WI38 (cell line): ENCODE data around the gene LYSMD1.

Experiments
- H3K4me3 ChIP-seq: 2 replicates; pipeline ENCODE4 v1.5.1; 2011; ENCODE audit warnings: low read depth, mild to moderate bottlenecking, control low read depth, low read length
- TF ChIP-seq, protein P1 (sequence below): IDR thresholded peaks from 2 replicates; pipeline ENCODE4 v1.5.1; 2012; ENCODE audit warnings: low read depth, mild to moderate bottlenecking, control low read depth, low read length

The LYSMD1 gene

DNA sequence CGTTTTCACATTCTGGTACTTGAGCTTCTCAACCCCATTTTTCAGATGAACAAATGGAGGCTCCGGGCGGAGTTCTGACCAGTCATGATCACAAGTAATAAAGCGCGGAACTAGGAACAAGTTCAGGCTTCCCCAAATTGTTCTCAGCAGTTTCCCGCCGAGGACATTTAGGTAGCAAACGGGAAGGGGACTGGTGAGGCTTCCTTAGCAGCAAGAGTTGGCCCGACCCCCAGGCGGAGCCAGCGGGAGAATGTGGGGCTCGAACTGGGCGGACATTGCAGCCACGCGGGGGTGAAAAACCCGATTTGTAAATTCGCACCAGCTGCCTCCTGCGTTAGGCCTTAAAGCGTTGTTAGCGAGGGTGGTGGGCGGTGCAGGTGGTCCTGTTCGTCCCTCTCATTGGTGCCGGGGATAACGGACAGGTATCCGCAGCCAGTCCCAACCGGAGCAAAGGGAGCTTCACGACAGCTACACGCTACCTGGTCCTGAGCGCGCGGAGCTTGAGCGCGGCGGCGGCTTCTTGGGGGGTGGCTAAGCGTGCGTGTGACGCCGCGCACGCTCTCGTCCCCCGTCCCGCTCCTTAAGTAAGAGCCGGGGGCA, 34.6 kb downstream of the LYSMD1 start:
- H3K4me3 ChIP-seq = no peak overlapping the region
- TF ChIP-seq, protein P1, sequence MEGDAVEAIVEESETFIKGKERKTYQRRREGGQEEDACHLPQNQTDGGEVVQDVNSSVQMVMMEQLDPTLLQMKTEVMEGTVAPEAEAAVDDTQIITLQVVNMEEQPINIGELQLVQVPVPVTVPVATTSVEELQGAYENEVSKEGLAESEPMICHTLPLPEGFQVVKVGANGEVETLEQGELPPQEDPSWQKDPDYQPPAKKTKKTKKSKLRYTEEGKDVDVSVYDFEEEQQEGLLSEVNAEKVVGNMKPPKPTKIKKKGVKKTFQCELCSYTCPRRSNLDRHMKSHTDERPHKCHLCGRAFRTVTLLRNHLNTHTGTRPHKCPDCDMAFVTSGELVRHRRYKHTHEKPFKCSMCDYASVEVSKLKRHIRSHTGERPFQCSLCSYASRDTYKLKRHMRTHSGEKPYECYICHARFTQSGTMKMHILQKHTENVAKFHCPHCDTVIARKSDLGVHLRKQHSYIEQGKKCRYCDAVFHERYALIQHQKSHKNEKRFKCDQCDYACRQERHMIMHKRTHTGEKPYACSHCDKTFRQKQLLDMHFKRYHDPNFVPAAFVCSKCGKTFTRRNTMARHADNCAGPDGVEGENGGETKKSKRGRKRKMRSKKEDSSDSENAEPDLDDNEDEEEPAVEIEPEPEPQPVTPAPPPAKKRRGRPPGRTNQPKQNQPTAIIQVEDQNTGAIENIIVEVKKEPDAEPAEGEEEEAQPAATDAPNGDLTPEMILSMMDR = no peak

DNA sequence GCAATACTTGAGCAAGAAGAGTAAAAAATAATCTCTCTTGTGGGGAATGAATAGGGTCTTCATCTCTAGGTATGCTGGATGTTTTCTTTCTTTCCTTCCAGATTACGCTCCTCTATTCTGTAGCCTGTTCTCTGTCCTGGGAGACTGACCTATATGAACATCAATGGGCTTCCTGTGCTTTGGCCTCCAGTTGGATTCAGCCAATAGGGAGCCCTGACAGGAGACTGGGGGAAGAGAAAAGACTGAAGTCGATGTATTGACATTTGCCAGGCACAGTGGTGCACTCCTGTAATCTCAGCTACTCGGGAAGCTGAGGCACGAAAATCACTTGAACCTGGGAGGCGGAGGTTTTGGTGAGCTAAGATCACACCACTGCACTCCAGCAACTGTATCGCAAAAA, 36.9 kb downstream of the LYSMD1 start:
- TF ChIP-seq, protein P1 = no peak
- no peak overlapping the region for H3K4me3 ChIP-seq

DNA sequence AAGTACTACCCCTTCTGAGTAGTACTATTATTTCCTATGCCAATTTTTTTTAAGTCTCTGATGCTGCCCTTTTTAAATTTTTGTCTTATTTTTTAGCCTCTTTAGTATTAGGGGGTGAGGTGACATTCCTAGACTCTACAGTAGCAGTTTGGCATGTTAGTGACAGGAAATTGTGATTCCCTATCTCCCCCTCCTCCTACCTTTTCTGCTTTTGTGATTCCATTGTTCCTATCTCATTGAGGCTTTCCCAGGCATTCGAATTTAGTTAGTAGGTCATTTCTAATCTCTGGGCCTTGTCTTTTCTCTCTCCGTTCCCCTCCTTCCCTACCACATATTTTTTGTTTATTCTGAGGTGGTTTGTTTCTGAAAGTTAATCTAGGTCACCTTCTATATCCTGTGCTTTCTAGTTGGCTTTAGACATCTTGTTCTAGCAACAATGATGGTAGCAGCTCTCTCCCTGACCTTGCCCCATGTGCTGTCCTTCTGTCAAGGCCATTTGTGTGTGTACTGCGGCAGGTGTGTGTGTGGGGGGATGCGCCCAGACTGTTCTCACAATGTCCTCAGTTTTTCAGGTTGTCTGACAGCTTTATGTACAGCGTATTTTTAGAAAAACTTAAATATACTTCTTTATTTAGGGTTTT, 40.8 kb downstream of the LYSMD1 start:
- H3K4me3 ChIP-seq = no peak overlapping the region
- TF ChIP-seq, protein P1 = no peak

DNA sequence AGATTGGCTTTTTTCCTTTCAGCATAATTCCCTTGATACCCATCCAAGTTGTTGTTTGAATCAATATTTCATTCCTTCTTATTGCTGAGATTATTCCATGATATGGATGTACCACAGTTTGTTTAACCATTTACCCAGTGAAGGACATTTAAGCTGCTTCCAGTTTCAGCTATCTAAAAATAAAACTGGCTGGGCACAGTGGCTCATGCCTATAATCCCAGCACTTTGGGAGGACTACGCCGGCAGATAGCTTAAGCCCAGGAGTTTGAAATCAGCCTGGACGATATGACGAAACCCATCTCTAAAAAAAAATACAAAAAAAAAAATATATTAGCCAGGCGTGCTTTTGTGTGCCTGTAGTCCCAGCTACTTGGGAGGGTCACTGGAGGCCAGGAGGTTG, 51.8 kb downstream of the LYSMD1 start:
- TF ChIP-seq, protein P1 = no peak
- H3K4me3 ChIP-seq = no peak overlapping the region
